Uterus (tissue), 2 donors: ENCODE data around the gene FAM168A.

Experiments
- POLR2A ChIP-seq, 2 donors: fragments of 450-650 bp; IDR thresholded peaks; one replicate each; pipeline ENCODE4 v1.6.1; 2016; ENCODE audit warnings: antibody characterized with exemption in 2 of 2, mild to moderate bottlenecking in 1 of 2, moderate library complexity in 1 of 2
- TF ChIP-seq, protein P1 (sequence below), 4 experiments: fragments of 200-600 bp in 2 of 4; fragments of 450-650 bp in 2 of 4; sonication (generic) in 2 of 4; IDR thresholded peaks; one replicate each; pipeline ENCODE4 v1.5.1; 2016 to 2019; ENCODE audit warnings: antibody characterized with exemption in 4 of 4, mild to moderate bottlenecking in 2 of 4, moderate library complexity in 1 of 4

DNA sequence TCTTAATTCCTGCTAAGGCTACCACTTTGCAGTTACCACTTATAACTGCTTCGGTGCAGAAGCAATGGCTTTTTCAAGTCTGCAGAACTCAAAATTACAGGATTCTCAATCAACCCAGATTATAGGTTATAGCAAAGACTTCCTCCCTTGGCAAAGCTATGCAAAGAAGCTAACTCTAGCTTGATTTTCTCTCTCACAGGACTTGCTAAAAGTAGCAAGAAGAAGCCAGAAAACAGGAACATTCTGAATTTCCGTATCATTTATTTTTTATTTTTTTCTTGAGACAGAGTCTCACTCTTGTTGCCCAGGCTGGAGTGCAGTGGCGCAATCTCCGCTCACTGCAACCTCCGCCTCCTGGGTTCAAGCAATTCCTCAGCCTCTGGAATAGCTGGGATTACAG, 37.8 kb upstream of the FAM168A start:
- TF ChIP-seq, protein P1, sequence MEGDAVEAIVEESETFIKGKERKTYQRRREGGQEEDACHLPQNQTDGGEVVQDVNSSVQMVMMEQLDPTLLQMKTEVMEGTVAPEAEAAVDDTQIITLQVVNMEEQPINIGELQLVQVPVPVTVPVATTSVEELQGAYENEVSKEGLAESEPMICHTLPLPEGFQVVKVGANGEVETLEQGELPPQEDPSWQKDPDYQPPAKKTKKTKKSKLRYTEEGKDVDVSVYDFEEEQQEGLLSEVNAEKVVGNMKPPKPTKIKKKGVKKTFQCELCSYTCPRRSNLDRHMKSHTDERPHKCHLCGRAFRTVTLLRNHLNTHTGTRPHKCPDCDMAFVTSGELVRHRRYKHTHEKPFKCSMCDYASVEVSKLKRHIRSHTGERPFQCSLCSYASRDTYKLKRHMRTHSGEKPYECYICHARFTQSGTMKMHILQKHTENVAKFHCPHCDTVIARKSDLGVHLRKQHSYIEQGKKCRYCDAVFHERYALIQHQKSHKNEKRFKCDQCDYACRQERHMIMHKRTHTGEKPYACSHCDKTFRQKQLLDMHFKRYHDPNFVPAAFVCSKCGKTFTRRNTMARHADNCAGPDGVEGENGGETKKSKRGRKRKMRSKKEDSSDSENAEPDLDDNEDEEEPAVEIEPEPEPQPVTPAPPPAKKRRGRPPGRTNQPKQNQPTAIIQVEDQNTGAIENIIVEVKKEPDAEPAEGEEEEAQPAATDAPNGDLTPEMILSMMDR (IDR thresholded peaks at IDR 0.05) = no peak
- no peak for TF ChIP-seq POLR2A (IDR thresholded peaks at IDR 0.05)
